Astrocyte (in vitro differentiated cells and primary cell): ENCODE measurements around the gene ATP13A2.

Source experiments
- CTCF ChIP-seq: IDR thresholded peaks from 2 replicates; pipeline ENCODE4 v1.5.1; 2011; ENCODE audit warnings: low read depth, mild to moderate bottlenecking, inconsistent platforms, low read length, moderate library complexity; ENCODE audit not compliant: insufficient read depth
- EZH2 ChIP-seq: IDR thresholded peaks from 2 replicates; pipeline ENCODE4 v1.6.1; 2012; ENCODE audit warnings: mild to moderate bottlenecking, low read length, inconsistent platforms; ENCODE audit not compliant: insufficient read depth

- TF ChIP-seq CTCF (no peak), EZH2 (no peak)
Observed at GRCh38 chr1:16957731-16958130, 54.0 kb downstream of the ATP13A2 start.
